ENCODE data around the gene SRP68. TPM values are rescaled to one million over a fixed set of nuclear protein-coding genes. Genes with fewer than 3 reads are reported as not detected.

SRP68 gene
- total RNA-seq, 1 donor from 2014 or later: 30.8 TPM

GRCh38 chr17:76090517-76091129 lies 18.3 kb upstream of the SRP68 start:
- ATAC-seq (no peak), DNase-seq (ENCODE audit: low spot score) (no peak)

GRCh38 chr17:76089680-76090516 lies 17.6 kb upstream of the SRP68 start:
- DNase-seq (ENCODE audit: low spot score): no peak

GRCh38 chr17:76088868-76089576 lies 16.7 kb upstream of the SRP68 start:
- no peak for ATAC-seq
- no peak for DNase-seq (ENCODE audit: low spot score)

More at GRCh38 chr17:76089680-76090516, 17.6 kb upstream of the SRP68 start:
- no peak for ATAC-seq

- ATAC-seq: no peak
- DNase-seq (ENCODE audit: low spot score): no peak
Observed at GRCh38 chr17:76088041-76088867, 15.9 kb upstream of the SRP68 start.

GRCh38 chr17:76087531-76087930 lies 15.2 kb upstream of the SRP68 start:
- ATAC-seq (no peak), DNase-seq (ENCODE audit: low spot score) (no peak)

GRCh38 chr17:76086384-76086783 lies 14.1 kb upstream of the SRP68 start:
- ATAC-seq (no peak), DNase-seq (ENCODE audit: low spot score) (no peak)

GRCh38 chr17:76085731-76086366 lies 13.5 kb upstream of the SRP68 start:
- DNase-seq (ENCODE audit: low spot score) (no peak), ATAC-seq (no peak)

- ATAC-seq (no peak), DNase-seq (ENCODE audit: low spot score) (no peak)
Observed at GRCh38 chr17:76085066-76085730, 12.9 kb upstream of the SRP68 start.

- ATAC-seq (no peak), DNase-seq (ENCODE audit: low spot score) (no peak)
Observed at GRCh38 chr17:76083536-76084182, 11.3 kb upstream of the SRP68 start.

GRCh38 chr17:76082326-76083251 lies 10.3 kb upstream of the SRP68 start:
- no peak for DNase-seq (ENCODE audit: low spot score)

GRCh38 chr17:76081295-76082210 lies 9.2 kb upstream of the SRP68 start:
- DNase-seq (ENCODE audit: low spot score): no peak
- ATAC-seq: peak; percentile 5

More at GRCh38 chr17:76082326-76083251, 10.3 kb upstream of the SRP68 start:
- ATAC-seq: no peak

- ATAC-seq (peak; percentile 4), DNase-seq (ENCODE audit: low spot score) (no peak)
Observed at GRCh38 chr17:76080768-76081287, 8.5 kb upstream of the SRP68 start.

GRCh38 chr17:76079956-76080767 lies 7.8 kb upstream of the SRP68 start:
- DNase-seq (ENCODE audit: low spot score) (no peak), ATAC-seq (peak; percentile 3)

GRCh38 chr17:76079535-76079955 lies 7.2 kb upstream of the SRP68 start:
- DNase-seq (ENCODE audit: low spot score) (no peak), ATAC-seq (peak; percentile 9)

GRCh38 chr17:76078860-76079534 lies 6.7 kb upstream of the SRP68 start, which contains the start of gene ZACN:
ZACN (plus strand) TSS chr17:76079182; CDS start chr17:76079265, 83 bp downstream.
- DNase-seq (ENCODE audit: low spot score) (no peak), ATAC-seq (no peak)

Data from left lobe of liver (tissue), 2 donors.